ENCODE data around the gene RALB.

RALB gene

GRCh38 chr2:120312860-120313694, 60.4 kb downstream of the RALB start:
- Histone ChIP-seq H3K27ac (ENCODE audit: low read depth, low read length) (no peak overlapping the region), H3K36me3 (ENCODE audit: control insufficient read depth, insufficient read depth, low read length) (no peaks in the 10 kb centered on the region), H3K27me3 (ENCODE audit: control insufficient read depth, insufficient read depth, low read length) (no peaks in the 10 kb centered on the region), H3K9ac (ENCODE audit: low read length) (no peak overlapping the region), H3K4me1 (ENCODE audit: control insufficient read depth, insufficient read depth, low read length) (peaks cover 4% of the 10 kb centered on the region), H3K4me3 (ENCODE audit: low read length) (peak overlapping the region; percentile 17)

DNA sequence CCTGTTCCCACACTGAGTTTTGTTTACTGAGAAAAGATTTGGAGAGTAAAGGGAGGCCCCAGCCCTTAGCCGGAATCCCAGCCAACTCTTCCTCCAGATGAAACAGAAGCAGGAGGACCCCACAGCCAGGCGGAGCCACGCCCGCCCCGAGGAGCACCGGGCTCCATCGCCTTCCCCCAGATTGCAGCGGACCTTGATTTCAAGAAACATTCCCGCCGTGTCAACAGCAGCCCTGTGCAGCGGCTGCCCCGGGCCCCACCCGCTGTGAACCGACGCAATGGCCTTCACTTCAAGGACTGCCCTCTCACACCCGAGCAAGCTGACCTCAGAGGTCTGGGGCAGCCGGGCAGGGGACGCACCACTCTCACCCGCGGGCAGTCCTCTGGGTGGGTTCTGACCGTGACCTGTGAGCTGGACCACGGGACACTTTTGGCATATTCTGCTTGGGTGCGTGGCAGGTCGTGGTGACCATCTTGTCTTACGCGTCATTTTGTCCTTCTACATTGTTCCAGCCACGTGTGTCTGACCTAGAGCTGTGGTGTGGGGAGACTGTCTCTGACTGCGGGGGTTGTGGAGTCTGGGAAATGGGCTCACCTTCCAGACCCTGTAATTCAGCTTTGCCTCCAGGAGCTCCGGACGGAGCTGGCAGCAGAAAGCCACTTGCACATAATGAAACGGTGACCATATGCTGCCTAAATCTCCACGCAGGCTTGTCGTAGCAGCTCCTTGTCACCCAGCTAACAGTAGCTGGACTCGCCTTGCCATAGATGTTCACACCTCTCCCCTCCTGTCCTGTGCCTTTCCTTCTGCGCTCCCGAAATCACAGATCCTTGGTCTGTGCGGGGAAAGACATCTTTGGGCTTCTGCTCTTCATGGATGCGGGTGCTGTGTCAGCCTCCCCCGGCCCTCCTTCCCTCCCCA, 61.3 kb downstream of the RALB start:
- Histone ChIP-seq H3K27ac (ENCODE audit: low read depth, low read length) (no peak overlapping the region), H3K4me3 (ENCODE audit: low read length) (peak overlapping the region; percentile 17), H3K9ac (ENCODE audit: low read length) (no peak overlapping the region), H3K27me3 (ENCODE audit: control insufficient read depth, insufficient read depth, low read length) (no peaks in the 10 kb centered on the region), H3K4me1 (ENCODE audit: control insufficient read depth, insufficient read depth, low read length) (peaks cover 4% of the 10 kb centered on the region), H3K36me3 (ENCODE audit: control insufficient read depth, insufficient read depth, low read length) (no peaks in the 10 kb centered on the region)

DNA sequence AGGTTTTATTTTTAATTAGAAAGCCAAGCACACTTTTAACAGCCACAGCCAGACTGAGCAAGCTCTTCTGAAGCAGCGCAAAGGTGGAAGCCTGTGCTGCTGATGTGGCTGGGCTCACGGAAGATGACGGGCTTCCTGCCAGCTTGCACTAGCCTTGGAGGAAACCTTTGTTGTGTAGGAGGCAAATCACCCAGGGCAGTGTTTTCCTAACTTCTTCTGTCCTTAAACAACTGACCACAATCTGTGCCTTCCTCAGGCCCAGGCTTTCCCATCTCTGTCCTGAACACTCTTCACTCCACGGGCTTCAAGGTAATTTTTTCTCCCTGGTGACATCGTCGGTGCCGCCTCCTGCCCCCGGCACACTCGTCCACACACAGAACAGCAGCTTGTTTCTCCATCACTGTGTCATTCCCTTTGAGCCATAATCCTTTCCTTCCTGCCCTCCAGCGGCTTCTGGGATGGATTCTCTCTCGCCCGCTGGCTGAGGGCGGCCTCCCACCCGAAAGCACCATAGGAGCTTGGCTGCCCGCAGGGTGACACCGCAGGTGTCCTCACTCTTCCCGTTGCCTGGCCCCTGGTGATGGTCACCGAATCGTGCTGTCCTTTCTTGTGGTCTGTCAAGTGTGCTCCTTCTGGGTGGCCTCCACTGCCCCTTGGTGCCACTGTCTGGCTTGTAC, 62.2 kb downstream of the RALB start:
- Histone ChIP-seq H3K9ac (ENCODE audit: low read length) (no peak overlapping the region), H3K4me1 (ENCODE audit: control insufficient read depth, insufficient read depth, low read length) (peaks cover 4% of the 10 kb centered on the region), H3K27me3 (ENCODE audit: control insufficient read depth, insufficient read depth, low read length) (no peaks in the 10 kb centered on the region), H3K36me3 (ENCODE audit: control insufficient read depth, insufficient read depth, low read length) (no peaks in the 10 kb centered on the region), H3K4me3 (ENCODE audit: low read length) (no peak overlapping the region), H3K27ac (ENCODE audit: low read depth, low read length) (no peak overlapping the region)

- Histone ChIP-seq H3K36me3 (ENCODE audit: control insufficient read depth, insufficient read depth, low read length) (no peaks in the 10 kb centered on the region), H3K4me3 (ENCODE audit: low read length) (no peak overlapping the region), H3K27me3 (ENCODE audit: control insufficient read depth, insufficient read depth, low read length) (no peaks in the 10 kb centered on the region), H3K4me1 (ENCODE audit: control insufficient read depth, insufficient read depth, low read length) (peaks cover 4% of the 10 kb centered on the region), H3K27ac (ENCODE audit: low read depth, low read length) (no peak overlapping the region), H3K9ac (ENCODE audit: low read length) (no peak overlapping the region)
Observed at GRCh38 chr2:120315367-120316033, 62.8 kb downstream of the RALB start.

- peaks cover 4% of the 10 kb centered on the region for H3K4me1 ChIP-seq (ENCODE audit: control insufficient read depth, insufficient read depth, low read length)
- H3K36me3 ChIP-seq (ENCODE audit: control insufficient read depth, insufficient read depth, low read length) = no peaks in the 10 kb centered on the region
- no peaks in the 10 kb centered on the region for H3K27me3 ChIP-seq (ENCODE audit: control insufficient read depth, insufficient read depth, low read length)
- no peak overlapping the region for H3K9ac ChIP-seq (ENCODE audit: low read length)
- H3K27ac ChIP-seq (ENCODE audit: low read depth, low read length) = no peak overlapping the region
- H3K4me3 ChIP-seq (ENCODE audit: low read length) = no peak overlapping the region
Observed at GRCh38 chr2:120316071-120316470, 63.4 kb downstream of the RALB start.

GRCh38 chr2:120316528-120317179, 64.0 kb downstream of the RALB start:
- H3K4me1 ChIP-seq (ENCODE audit: control insufficient read depth, insufficient read depth, low read length) = peaks cover 4% of the 10 kb centered on the region
- no peaks in the 10 kb centered on the region for H3K36me3 ChIP-seq (ENCODE audit: control insufficient read depth, insufficient read depth, low read length)
- H3K27me3 ChIP-seq (ENCODE audit: control insufficient read depth, insufficient read depth, low read length) = no peaks in the 10 kb centered on the region
- H3K27ac ChIP-seq (ENCODE audit: low read depth, low read length) = no peak overlapping the region
- no peak overlapping the region for H3K4me3 ChIP-seq (ENCODE audit: low read length)
- no peak overlapping the region for H3K9ac ChIP-seq (ENCODE audit: low read length)

- Histone ChIP-seq H3K36me3 (ENCODE audit: control insufficient read depth, insufficient read depth, low read length) (no peaks in the 10 kb centered on the region), H3K4me1 (ENCODE audit: control insufficient read depth, insufficient read depth, low read length) (peaks cover 4% of the 10 kb centered on the region), H3K9ac (ENCODE audit: low read length) (no peak overlapping the region), H3K27ac (ENCODE audit: low read depth, low read length) (no peak overlapping the region), H3K4me3 (ENCODE audit: low read length) (no peak overlapping the region), H3K27me3 (ENCODE audit: control insufficient read depth, insufficient read depth, low read length) (no peaks in the 10 kb centered on the region)
Observed at GRCh38 chr2:120317180-120317533, 64.5 kb downstream of the RALB start.

DNA sequence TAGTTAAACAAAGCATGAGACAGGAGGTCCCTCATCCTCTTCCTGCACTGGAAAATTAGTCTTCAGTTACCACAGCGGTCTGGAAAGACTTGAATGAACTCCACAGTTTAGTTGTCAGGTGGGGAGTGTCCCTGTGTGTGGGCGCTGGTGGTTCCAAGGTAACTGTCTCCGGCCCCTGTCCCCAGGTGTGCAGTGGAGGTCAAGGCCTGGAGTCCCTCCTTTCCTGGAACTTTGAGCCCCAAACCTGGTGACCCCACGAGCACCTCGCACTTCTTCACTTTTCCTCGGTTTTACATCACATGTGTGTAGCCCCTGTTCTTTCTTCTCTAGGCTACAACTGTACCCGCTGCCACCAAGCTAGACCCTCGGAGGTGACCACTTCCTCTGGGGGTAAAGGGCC, 65.3 kb downstream of the RALB start:
- Histone ChIP-seq H3K36me3 (ENCODE audit: control insufficient read depth, insufficient read depth, low read length) (no peaks in the 10 kb centered on the region), H3K27ac (ENCODE audit: low read depth, low read length) (no peak overlapping the region), H3K9ac (ENCODE audit: low read length) (no peak overlapping the region), H3K4me1 (ENCODE audit: control insufficient read depth, insufficient read depth, low read length) (peaks cover under 1% of the 10 kb centered on the region), H3K27me3 (ENCODE audit: control insufficient read depth, insufficient read depth, low read length) (no peaks in the 10 kb centered on the region), H3K4me3 (ENCODE audit: low read length) (no peak overlapping the region)

- H3K27me3 ChIP-seq (ENCODE audit: control insufficient read depth, insufficient read depth, low read length) = no peaks in the 10 kb centered on the region
- H3K4me3 ChIP-seq (ENCODE audit: low read length) = no peak overlapping the region
- H3K27ac ChIP-seq (ENCODE audit: low read depth, low read length) = no peak overlapping the region
- no peaks in the 10 kb centered on the region for H3K4me1 ChIP-seq (ENCODE audit: control insufficient read depth, insufficient read depth, low read length)
- no peaks in the 10 kb centered on the region for H3K36me3 ChIP-seq (ENCODE audit: control insufficient read depth, insufficient read depth, low read length)
- no peak overlapping the region for H3K9ac ChIP-seq (ENCODE audit: low read length)
Observed at GRCh38 chr2:120318626-120319025, 66.0 kb downstream of the RALB start.

GRCh38 chr2:120319123-120319522, 66.5 kb downstream of the RALB start:
- H3K27ac ChIP-seq (ENCODE audit: low read depth, low read length) = no peak overlapping the region
- H3K4me1 ChIP-seq (ENCODE audit: control insufficient read depth, insufficient read depth, low read length) = no peaks in the 10 kb centered on the region
- H3K4me3 ChIP-seq (ENCODE audit: low read length) = no peak overlapping the region
- no peaks in the 10 kb centered on the region for H3K36me3 ChIP-seq (ENCODE audit: control insufficient read depth, insufficient read depth, low read length)
- no peaks in the 10 kb centered on the region for H3K27me3 ChIP-seq (ENCODE audit: control insufficient read depth, insufficient read depth, low read length)
- no peak overlapping the region for H3K9ac ChIP-seq (ENCODE audit: low read length)

GRCh38 chr2:120319686-120320317, 67.2 kb downstream of the RALB start:
- no peak overlapping the region for H3K27ac ChIP-seq (ENCODE audit: low read depth, low read length)

More at GRCh38 chr2:120319686-120320317, 67.2 kb downstream of the RALB start:
- Histone ChIP-seq H3K4me3 (ENCODE audit: low read length) (no peak overlapping the region), H3K27me3 (ENCODE audit: control insufficient read depth, insufficient read depth, low read length) (no peaks in the 10 kb centered on the region), H3K9ac (ENCODE audit: low read length) (no peak overlapping the region), H3K4me1 (ENCODE audit: control insufficient read depth, insufficient read depth, low read length) (no peaks in the 10 kb centered on the region), H3K36me3 (ENCODE audit: control insufficient read depth, insufficient read depth, low read length) (no peaks in the 10 kb centered on the region)
